Osteocyte (in vitro differentiated cells): Measurements from ENCODE around the gene LINC01488. TPM values are rescaled to one million over a fixed set of nuclear protein-coding genes. Genes with fewer than 3 reads are reported as not detected.

ENCODE experiments used
- DNase-seq: peaks from one replicate; pipeline ENCODE4 v3.0.0; 2021; ENCODE audit warnings: mixed read lengths; ENCODE audit not compliant: unreplicated experiment; ENCODE audit errors: extremely low spot score
- H3K27ac Mint-ChIP-seq: one replicate; pipeline ENCODE4 v1.8.0; 2021; ENCODE audit warnings: mild to moderate bottlenecking, mixed read lengths; ENCODE audit not compliant: unreplicated experiment
- H3K27me3 Mint-ChIP-seq: one replicate; pipeline ENCODE4 v1.8.0; 2021; ENCODE audit warnings: mixed read lengths; ENCODE audit not compliant: unreplicated experiment
- H3K36me3 Mint-ChIP-seq: one replicate; pipeline ENCODE4 v1.8.0; 2021; ENCODE audit warnings: mixed read lengths; ENCODE audit not compliant: unreplicated experiment
- H3K4me1 Mint-ChIP-seq: one replicate; pipeline ENCODE4 v1.8.0; 2021; ENCODE audit warnings: mixed read lengths; ENCODE audit not compliant: unreplicated experiment
- H3K4me3 Mint-ChIP-seq: one replicate; pipeline ENCODE4 v1.8.0; 2021; ENCODE audit warnings: mild to moderate bottlenecking, moderate library complexity, mixed read lengths; ENCODE audit not compliant: unreplicated experiment
- H3K9me3 Mint-ChIP-seq: one replicate; pipeline ENCODE4 v1.8.0; 2021; ENCODE audit warnings: mixed read lengths; ENCODE audit not compliant: unreplicated experiment
- total RNA-seq: library from RNA; stranded (reverse); gene quantifications from 2 replicates; pipeline ENCODE4 v1.2.1, GENCODE V29; 2021
- TF ChIP-seq, protein P1 (sequence below): fragments of 200-600 bp; sonication (generic); IDR thresholded peaks from 2 replicates; pipeline ENCODE4 v1.5.0; 2021; ENCODE audit warnings: antibody characterized with exemption, mild to moderate bottlenecking, moderate library complexity

Gene LINC01488
- total RNA-seq, 1 donor from 2014 or later = not detected

GRCh38 chr11:69526453-69526810 is 45.0 kb downstream of the LINC01488 start:
- no peak overlapping the region for H3K4me3 Mint-ChIP-seq

GRCh38 chr11:69529001-69529400 is 47.5 kb downstream of the LINC01488 start:
- no peaks in the 10 kb centered on the region for H3K36me3 Mint-ChIP-seq
- H3K9me3 Mint-ChIP-seq = no peaks in the 10 kb centered on the region
- peaks cover 9% of the 10 kb centered on the region for H3K27me3 Mint-ChIP-seq
- TF ChIP-seq, protein P1, sequence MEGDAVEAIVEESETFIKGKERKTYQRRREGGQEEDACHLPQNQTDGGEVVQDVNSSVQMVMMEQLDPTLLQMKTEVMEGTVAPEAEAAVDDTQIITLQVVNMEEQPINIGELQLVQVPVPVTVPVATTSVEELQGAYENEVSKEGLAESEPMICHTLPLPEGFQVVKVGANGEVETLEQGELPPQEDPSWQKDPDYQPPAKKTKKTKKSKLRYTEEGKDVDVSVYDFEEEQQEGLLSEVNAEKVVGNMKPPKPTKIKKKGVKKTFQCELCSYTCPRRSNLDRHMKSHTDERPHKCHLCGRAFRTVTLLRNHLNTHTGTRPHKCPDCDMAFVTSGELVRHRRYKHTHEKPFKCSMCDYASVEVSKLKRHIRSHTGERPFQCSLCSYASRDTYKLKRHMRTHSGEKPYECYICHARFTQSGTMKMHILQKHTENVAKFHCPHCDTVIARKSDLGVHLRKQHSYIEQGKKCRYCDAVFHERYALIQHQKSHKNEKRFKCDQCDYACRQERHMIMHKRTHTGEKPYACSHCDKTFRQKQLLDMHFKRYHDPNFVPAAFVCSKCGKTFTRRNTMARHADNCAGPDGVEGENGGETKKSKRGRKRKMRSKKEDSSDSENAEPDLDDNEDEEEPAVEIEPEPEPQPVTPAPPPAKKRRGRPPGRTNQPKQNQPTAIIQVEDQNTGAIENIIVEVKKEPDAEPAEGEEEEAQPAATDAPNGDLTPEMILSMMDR = no peak
- H3K4me1 Mint-ChIP-seq = peaks cover 8% of the 10 kb centered on the region
- no peak overlapping the region for H3K4me3 Mint-ChIP-seq
- DNase-seq = no peak
- H3K27ac Mint-ChIP-seq = no peak overlapping the region

More at GRCh38 chr11:69526453-69526810, 45.0 kb downstream of the LINC01488 start:
- TF ChIP-seq, protein P1 = no peak
- no peak overlapping the region for H3K27ac Mint-ChIP-seq
- DNase-seq = no peak
- no peaks in the 10 kb centered on the region for H3K9me3 Mint-ChIP-seq
- peaks cover 8% of the 10 kb centered on the region for H3K4me1 Mint-ChIP-seq
- no peaks in the 10 kb centered on the region for H3K36me3 Mint-ChIP-seq
- H3K27me3 Mint-ChIP-seq = peaks cover 9% of the 10 kb centered on the region

DNA sequence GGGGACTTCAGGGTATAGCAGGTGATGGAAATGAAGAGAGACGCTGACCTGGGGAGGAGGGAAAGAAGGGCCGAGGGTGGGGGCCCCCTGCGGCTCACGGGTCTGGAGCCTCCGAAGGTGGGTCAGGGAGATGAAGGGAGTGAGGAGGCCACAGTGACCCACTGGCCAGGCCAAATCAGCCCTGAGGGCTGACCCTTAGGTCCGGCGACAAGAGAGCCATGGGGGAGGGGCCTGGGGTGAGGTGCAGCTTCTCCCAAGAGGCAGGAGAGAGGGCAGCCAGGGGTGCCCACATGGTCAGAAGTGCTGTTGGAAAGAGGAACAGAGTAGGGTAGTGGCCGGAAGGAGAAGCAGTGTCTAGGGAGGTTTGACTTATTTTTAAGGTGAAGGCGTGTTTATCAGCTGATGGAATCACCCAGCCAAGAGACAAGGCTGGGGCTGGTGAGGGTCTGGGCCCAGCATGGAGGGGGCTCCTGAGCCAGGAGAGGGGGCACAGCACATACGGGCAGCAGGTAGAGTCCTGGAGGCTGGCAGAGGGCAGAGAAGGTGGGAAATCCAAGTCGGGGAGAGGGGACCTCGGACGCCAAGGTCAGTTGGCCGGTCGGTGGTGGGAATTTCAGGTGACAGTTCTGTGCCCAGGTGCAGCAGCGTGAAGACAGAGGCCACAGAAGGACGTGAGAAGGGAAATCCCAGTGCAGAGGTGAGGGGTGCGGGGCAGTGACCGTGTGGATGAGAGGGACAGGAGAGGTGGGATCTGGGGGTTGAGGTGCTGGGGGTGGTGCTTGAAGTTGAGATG is 49.0 kb downstream of the LINC01488 start:
- Mint-ChIP-seq H3K27ac (no peak overlapping the region), H3K36me3 (no peaks in the 10 kb centered on the region), H3K4me3 (no peak overlapping the region), H3K9me3 (no peaks in the 10 kb centered on the region), H3K27me3 (peaks cover 9% of the 10 kb centered on the region), H3K4me1 (no peaks in the 10 kb centered on the region)
- DNase-seq = no peak
- TF ChIP-seq, protein P1 = no peak

DNA sequence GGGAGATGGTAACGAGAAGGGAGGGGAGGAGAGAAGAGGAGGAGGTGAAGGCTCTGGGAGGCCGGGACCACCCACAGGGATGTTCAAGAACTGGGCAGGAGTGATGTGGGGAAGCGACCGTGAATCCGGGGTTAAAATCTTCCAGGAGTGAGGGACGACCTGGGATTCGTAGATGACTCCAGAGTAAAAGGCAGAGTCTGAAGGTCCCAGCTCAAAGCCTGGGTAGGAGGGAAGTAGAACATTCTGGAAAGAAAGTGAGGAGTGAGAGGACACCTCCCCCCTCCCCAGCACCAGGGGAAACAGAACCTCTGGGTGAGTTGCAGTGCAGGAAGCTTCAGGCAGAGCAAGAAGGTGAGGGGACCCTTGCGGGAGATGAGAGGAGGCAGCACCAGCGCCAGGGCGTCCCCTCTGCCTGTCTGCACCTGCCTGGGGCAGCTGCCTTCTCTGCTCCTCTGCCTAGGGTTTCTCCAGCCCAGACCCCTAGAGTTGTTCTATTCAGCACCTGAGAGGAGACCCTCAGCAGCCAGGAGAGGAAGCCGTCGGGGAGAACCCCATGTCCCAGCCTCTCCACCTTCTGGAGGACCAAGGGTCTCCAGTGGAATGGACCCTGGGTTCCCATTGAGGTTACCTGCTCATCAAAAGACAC is 49.7 kb downstream of the LINC01488 start:
- H3K36me3 Mint-ChIP-seq = no peaks in the 10 kb centered on the region
- no peak overlapping the region for H3K4me3 Mint-ChIP-seq
- no peaks in the 10 kb centered on the region for H3K4me1 Mint-ChIP-seq
- DNase-seq = no peak
- no peaks in the 10 kb centered on the region for H3K9me3 Mint-ChIP-seq
- TF ChIP-seq, protein P1 = no peak
- H3K27ac Mint-ChIP-seq = no peak overlapping the region
- peaks cover 9% of the 10 kb centered on the region for H3K27me3 Mint-ChIP-seq

GRCh38 chr11:69531717-69532088 is 50.2 kb downstream of the LINC01488 start:
- no peak for DNase-seq
- Mint-ChIP-seq H3K27me3 (peaks cover 9% of the 10 kb centered on the region), H3K27ac (no peak overlapping the region), H3K36me3 (no peaks in the 10 kb centered on the region), H3K9me3 (no peaks in the 10 kb centered on the region), H3K4me1 (no peaks in the 10 kb centered on the region), H3K4me3 (no peak overlapping the region)
- TF ChIP-seq, protein P1 = no peak
